OCI-LY1 (cell line): Measurements from ENCODE around the gene WNK2.

Source experiments
- H2AFZ ChIP-seq: fragments of 200-600 bp; sonication (generic), shearing (Covaris generic); 2 replicates; pipeline ENCODE4 v1.6.0; 2014; ENCODE audit warnings: antibody characterized with exemption, mild to moderate bottlenecking, low read length
- H3F3A ChIP-seq: fragments of 200-600 bp; sonication (generic), shearing (Covaris generic); 2 replicates; pipeline ENCODE4 v1.6.0; 2014; ENCODE audit warnings: mild to moderate bottlenecking, antibody characterized with exemption, low read length, moderate library complexity; ENCODE audit not compliant: insufficient read depth
- H3K27ac ChIP-seq: fragments of 200-600 bp; sonication (generic); 2 replicates; pipeline ENCODE4 v1.5.1; 2014; ENCODE audit warnings: low read length, mixed run types, mild to moderate bottlenecking, low read depth; ENCODE audit not compliant: poor library complexity, severe bottlenecking
- H3K27me3 ChIP-seq: fragments of 200-600 bp; sonication (generic); 2 replicates; pipeline ENCODE4 v1.6.0; 2014; ENCODE audit warnings: antibody characterized with exemption, mild to moderate bottlenecking, low read length, moderate library complexity; ENCODE audit not compliant: insufficient read depth
- H3K36me3 ChIP-seq: fragments of 200-600 bp; sonication (generic); 2 replicates; pipeline ENCODE4 v1.6.1; 2014; ENCODE audit warnings: mild to moderate bottlenecking, antibody characterized with exemption, low read length, moderate library complexity, mixed read lengths; ENCODE audit not compliant: insufficient read depth
- H3K4me1 ChIP-seq: fragments of 200-600 bp; sonication (generic); 2 replicates; pipeline ENCODE4 v1.5.1; 2014; ENCODE audit warnings: mild to moderate bottlenecking, low read length, moderate library complexity; ENCODE audit not compliant: insufficient read depth, severe bottlenecking
- H3K4me2 ChIP-seq: fragments of 200-600 bp; sonication (generic), shearing (Covaris generic); 2 replicates; pipeline ENCODE4 v1.6.1; 2014; ENCODE audit warnings: low read length
- H3K4me3 ChIP-seq: fragments of 200-600 bp; sonication (generic); 2 replicates; pipeline ENCODE4 v1.5.1; 2014; ENCODE audit warnings: low read length, low read depth, mild to moderate bottlenecking, mixed read lengths; ENCODE audit not compliant: poor library complexity, severe bottlenecking
- H3K79me2 ChIP-seq: fragments of 200-600 bp; shearing (Covaris generic); 2 replicates; pipeline ENCODE4 v1.6.1; 2016; ENCODE audit warnings: mixed run types, low read length, mixed read lengths; ENCODE audit not compliant: insufficient read depth
- H3K9ac ChIP-seq: fragments of 200-600 bp; sonication (generic), shearing (Covaris generic); 2 replicates; pipeline ENCODE4 v1.6.1; 2014; ENCODE audit warnings: mild to moderate bottlenecking, low read length, mixed read lengths
- H3K9me2 ChIP-seq: fragments of 200-600 bp; sonication (generic), shearing (Covaris generic); 2 replicates; pipeline ENCODE4 v1.6.1; 2014; ENCODE audit warnings: low read depth, mild to moderate bottlenecking, low read length, mixed read lengths
- H3K9me3 ChIP-seq: fragments of 200-600 bp; shearing (Covaris generic); 2 replicates; pipeline ENCODE4 v1.6.1; 2014; ENCODE audit warnings: low read length, mixed read lengths
- H4K20me1 ChIP-seq: fragments of 200-600 bp; sonication (generic), shearing (Covaris generic); 2 replicates; pipeline ENCODE4 v1.6.0; 2016; ENCODE audit warnings: mild to moderate bottlenecking, low read length; ENCODE audit not compliant: insufficient read depth
- EZH2 ChIP-seq: fragments of 200-600 bp; sonication (generic), shearing (Covaris generic); IDR thresholded peaks from 2 replicates; pipeline ENCODE4 v1.8.0; 2017; ENCODE audit warnings: borderline replicate concordance, mixed run types, mild to moderate bottlenecking, antibody characterized with exemption, low read length, moderate library complexity, mixed read lengths
- TF ChIP-seq, protein P1 (sequence below): fragments of 200-600 bp; sonication (generic), shearing (Covaris generic); IDR thresholded peaks from 2 replicates; pipeline ENCODE4 v1.5.1; 2017; ENCODE audit warnings: mild to moderate bottlenecking, antibody characterized with exemption, low read length, moderate library complexity, mixed read lengths

Gene WNK2

GRCh38 chr9:93203026-93203717, 19.2 kb downstream of the WNK2 start:
- no peak overlapping the region for H3K4me2 ChIP-seq
- no peak overlapping the region for H2AFZ ChIP-seq
- no peaks in the 10 kb centered on the region for H3K27me3 ChIP-seq
- H3K9ac ChIP-seq: no peak overlapping the region
- no peaks in the 10 kb centered on the region for H4K20me1 ChIP-seq
- no peaks in the 10 kb centered on the region for H3K9me3 ChIP-seq
- no peaks in the 10 kb centered on the region for H3K9me2 ChIP-seq
- H3K4me3 ChIP-seq: no peak overlapping the region
- H3K79me2 ChIP-seq: no peaks in the 10 kb centered on the region
- H3K4me1 ChIP-seq: peaks cover 8% of the 10 kb centered on the region
- H3K36me3 ChIP-seq: no peaks in the 10 kb centered on the region
- no peaks in the 10 kb centered on the region for H3F3A ChIP-seq
- TF ChIP-seq EZH2: no peak
- H3K27ac ChIP-seq: no peak overlapping the region

DNA sequence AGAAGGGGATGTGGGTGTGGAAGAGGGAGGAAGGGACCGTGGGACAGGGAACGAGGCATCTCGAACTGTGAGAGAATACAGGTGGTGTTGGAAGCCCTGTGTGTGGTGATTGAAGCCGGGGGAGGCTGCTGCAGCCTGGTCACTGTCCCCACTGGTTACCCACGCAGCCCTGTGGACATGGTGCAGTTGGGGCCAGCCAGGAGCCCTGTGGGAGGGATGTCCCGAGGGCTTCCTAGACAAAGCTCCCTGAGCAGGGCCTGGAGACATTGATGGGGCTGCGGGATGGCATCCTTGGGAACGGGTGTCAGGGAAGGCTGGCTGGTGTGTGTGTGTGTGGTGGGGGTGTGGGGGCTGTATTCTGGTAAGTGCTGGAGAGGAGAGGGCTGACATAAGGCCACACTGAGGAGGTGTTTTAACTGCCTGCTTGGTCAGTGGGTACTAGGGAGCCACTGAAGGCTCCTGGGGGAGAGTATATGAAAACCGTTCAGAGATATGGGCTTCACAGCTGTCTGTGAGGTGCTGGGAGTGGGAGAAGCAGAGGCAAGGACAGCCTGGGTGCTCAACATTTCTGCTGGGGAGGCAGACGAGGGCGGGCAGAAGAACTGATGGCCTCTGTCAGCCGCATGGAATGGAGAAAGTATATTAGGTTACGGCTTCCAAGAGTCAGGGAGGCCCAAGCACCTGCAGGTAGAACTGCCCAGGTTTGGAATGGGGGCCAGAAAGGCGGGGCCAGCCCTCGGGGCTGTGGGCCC, 20.0 kb downstream of the WNK2 start:
- Histone ChIP-seq H3K4me3 (no peak overlapping the region), H3F3A (no peaks in the 10 kb centered on the region), H3K9me3 (no peaks in the 10 kb centered on the region), H3K9me2 (no peaks in the 10 kb centered on the region), H2AFZ (no peak overlapping the region), H3K36me3 (no peaks in the 10 kb centered on the region), H3K79me2 (no peaks in the 10 kb centered on the region), H3K4me1 (peaks cover under 1% of the 10 kb centered on the region), H3K27me3 (no peaks in the 10 kb centered on the region), H3K9ac (no peak overlapping the region), H3K4me2 (no peak overlapping the region), H3K27ac (no peak overlapping the region), H4K20me1 (no peaks in the 10 kb centered on the region)
- TF ChIP-seq, protein P1, sequence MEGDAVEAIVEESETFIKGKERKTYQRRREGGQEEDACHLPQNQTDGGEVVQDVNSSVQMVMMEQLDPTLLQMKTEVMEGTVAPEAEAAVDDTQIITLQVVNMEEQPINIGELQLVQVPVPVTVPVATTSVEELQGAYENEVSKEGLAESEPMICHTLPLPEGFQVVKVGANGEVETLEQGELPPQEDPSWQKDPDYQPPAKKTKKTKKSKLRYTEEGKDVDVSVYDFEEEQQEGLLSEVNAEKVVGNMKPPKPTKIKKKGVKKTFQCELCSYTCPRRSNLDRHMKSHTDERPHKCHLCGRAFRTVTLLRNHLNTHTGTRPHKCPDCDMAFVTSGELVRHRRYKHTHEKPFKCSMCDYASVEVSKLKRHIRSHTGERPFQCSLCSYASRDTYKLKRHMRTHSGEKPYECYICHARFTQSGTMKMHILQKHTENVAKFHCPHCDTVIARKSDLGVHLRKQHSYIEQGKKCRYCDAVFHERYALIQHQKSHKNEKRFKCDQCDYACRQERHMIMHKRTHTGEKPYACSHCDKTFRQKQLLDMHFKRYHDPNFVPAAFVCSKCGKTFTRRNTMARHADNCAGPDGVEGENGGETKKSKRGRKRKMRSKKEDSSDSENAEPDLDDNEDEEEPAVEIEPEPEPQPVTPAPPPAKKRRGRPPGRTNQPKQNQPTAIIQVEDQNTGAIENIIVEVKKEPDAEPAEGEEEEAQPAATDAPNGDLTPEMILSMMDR: no peak
- TF ChIP-seq EZH2: no peak

DNA sequence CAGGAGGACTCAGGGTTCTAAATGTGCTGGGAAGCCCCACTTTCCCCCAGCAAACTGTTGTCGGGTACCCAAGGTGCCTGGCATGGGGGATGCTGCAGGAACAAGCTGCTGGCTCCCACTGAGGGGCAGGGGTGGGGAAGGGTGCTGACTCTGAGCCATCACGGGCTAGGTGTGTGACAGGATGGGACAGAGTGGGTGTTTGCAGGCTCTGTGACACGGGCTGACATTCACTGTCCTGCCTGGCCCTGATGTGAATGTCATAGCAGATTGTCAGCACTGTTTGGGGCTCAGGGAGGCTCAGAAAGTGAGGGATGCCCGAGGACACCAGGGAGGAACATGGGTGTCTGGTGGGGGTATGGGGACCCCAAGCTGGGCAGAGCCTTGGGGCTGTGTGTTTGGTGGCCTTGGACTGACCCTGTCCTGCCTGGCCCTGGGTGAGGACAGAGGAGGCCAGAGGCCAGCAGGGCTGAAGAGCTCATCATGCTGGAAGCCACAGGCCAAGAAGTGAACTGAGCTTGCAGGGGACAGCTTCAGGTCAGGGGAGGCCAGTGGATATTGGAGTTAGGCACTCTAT, 20.6 kb downstream of the WNK2 start:
- TF ChIP-seq, protein P1: no peak
- Histone ChIP-seq H3K4me1 (no peaks in the 10 kb centered on the region), H3K9ac (no peak overlapping the region)

More for the DNA sequence above, 20.6 kb downstream of the WNK2 start:
- Histone ChIP-seq H3K4me3 (no peak overlapping the region), H3K27ac (no peak overlapping the region), H3K27me3 (no peaks in the 10 kb centered on the region), H3K9me3 (no peaks in the 10 kb centered on the region), H3K79me2 (no peaks in the 10 kb centered on the region), H2AFZ (no peak overlapping the region), H3K36me3 (no peaks in the 10 kb centered on the region), H3K9me2 (no peaks in the 10 kb centered on the region), H3F3A (no peaks in the 10 kb centered on the region), H4K20me1 (no peaks in the 10 kb centered on the region), H3K4me2 (no peak overlapping the region)
